Smooth muscle cell (in vitro differentiated cells): ENCODE measurements around the gene CMKLR1. TPM values are rescaled to one million over a fixed set of nuclear protein-coding genes. Genes with fewer than 3 reads are reported as not detected.

ENCODE experiments used
- DNase-seq: peaks from one replicate; lab custom pipeline; 2025; ENCODE audit not compliant: unreplicated experiment; lab: John Stamatoyannopoulos, UW
- H2AFZ ChIP-seq: fragments of 200-600 bp; sonication (generic); 2 replicates; pipeline ENCODE4 v1.6.0; 2016; ENCODE audit warnings: antibody characterized with exemption, low read depth, mild to moderate bottlenecking
- H3F3A ChIP-seq: fragments of 200-600 bp; sonication (generic); 2 replicates; pipeline ENCODE4 v1.6.0; 2017; ENCODE audit warnings: antibody characterized with exemption, low read depth
- H3K27ac ChIP-seq: fragments of 200-600 bp; sonication (generic); 2 replicates; pipeline ENCODE4 v1.5.1; 2016; ENCODE audit warnings: low read depth, mild to moderate bottlenecking
- H3K27me3 ChIP-seq: fragments of 200-600 bp; sonication (generic); 2 replicates; pipeline ENCODE4 v1.6.1; 2016; ENCODE audit warnings: low read depth, mild to moderate bottlenecking
- H3K36me3 ChIP-seq: fragments of 200-600 bp; sonication (generic); 2 replicates; pipeline ENCODE4 v1.5.1; 2016; ENCODE audit warnings: low read depth
- H3K4me1 ChIP-seq: fragments of 200-600 bp; sonication (generic); 2 replicates; pipeline ENCODE4 v1.5.1; 2016; ENCODE audit warnings: low read depth
- H3K4me2 ChIP-seq: fragments of 200-600 bp; sonication (generic); 2 replicates; pipeline ENCODE4 v1.6.0; 2016; ENCODE audit warnings: mild to moderate bottlenecking
- H3K4me3 ChIP-seq: fragments of 200-600 bp; sonication (generic); 2 replicates; pipeline ENCODE4 v1.5.1; 2016; ENCODE audit warnings: mild to moderate bottlenecking
- H3K79me2 ChIP-seq: fragments of 200-600 bp; sonication (generic); 2 replicates; pipeline ENCODE4 v1.6.0; 2016; ENCODE audit warnings: low read depth, mild to moderate bottlenecking
- H3K9ac ChIP-seq: fragments of 200-600 bp; sonication (generic); 2 replicates; pipeline ENCODE4 v1.6.0; 2016; ENCODE audit warnings: low read depth
- H3K9me3 ChIP-seq: fragments of 200-600 bp; sonication (generic); replicated peaks from 2 replicates; pipeline ENCODE4 v1.5.1; 2016; ENCODE audit warnings: low read depth
- H4K20me1 ChIP-seq: fragments of 200-600 bp; sonication (generic); 2 replicates; pipeline ENCODE4 v1.6.0; 2016; ENCODE audit warnings: low read depth
- WGBS: methylation state at CpG from one replicate; pipeline ENCODE4 v1.1.7; 2016; ENCODE audit warnings: low lambda C conversion rate; 5-methylcytosine and 5-hydroxymethylcytosine counted together
- polyA plus RNA-seq: library from polyadenylated mRNA; unstranded; fragments of >200 nt; fragmentation: Nextera tagmentation; extraction: Ambion mirVana; gene quantifications from 2 replicates; pipeline ENCODE4 v1.2.1, GENCODE V29; 2016
- total RNA-seq: library from RNA; depleted of rRNA; stranded (reverse); fragments of >200 nt; gene quantifications from 2 replicates; pipeline ENCODE4 v1.2.3, GENCODE V29; 2014
- TF ChIP-seq, protein P1 (sequence below): fragments of 200-600 bp; sonication (generic); IDR thresholded peaks from 2 replicates; pipeline ENCODE4 v1.5.1; 2017; ENCODE audit warnings: borderline replicate concordance, mild to moderate bottlenecking, antibody characterized with exemption; ENCODE audit not compliant: insufficient read depth, poor library complexity, severe bottlenecking

Gene CMKLR1
- total and polyA plus RNA-seq, 2 experiments from 2014 or later, result 179 to 294 TPM

- Histone ChIP-seq H4K20me1 (peaks cover 59% of the 10 kb centered on the region), H3K36me3 (no peaks in the 10 kb centered on the region), H3F3A (peaks cover 24% of the 10 kb centered on the region), H3K27ac (peak overlapping the region; percentile 12), H3K4me1 (peaks cover 7% of the 10 kb centered on the region), H3K9me3 (no peaks in the 10 kb centered on the region), H3K4me3 (no peak overlapping the region), H3K79me2 (peaks cover 84% of the 10 kb centered on the region), H3K9ac (no peak overlapping the region), H3K4me2 (no peak overlapping the region), H2AFZ (no peak overlapping the region), H3K27me3 (no peaks in the 10 kb centered on the region)
- WGBS, result 74% methylated on average over 2 of the region's 2 CpGs
- DNase-seq, result no peak
- TF ChIP-seq, protein P1, sequence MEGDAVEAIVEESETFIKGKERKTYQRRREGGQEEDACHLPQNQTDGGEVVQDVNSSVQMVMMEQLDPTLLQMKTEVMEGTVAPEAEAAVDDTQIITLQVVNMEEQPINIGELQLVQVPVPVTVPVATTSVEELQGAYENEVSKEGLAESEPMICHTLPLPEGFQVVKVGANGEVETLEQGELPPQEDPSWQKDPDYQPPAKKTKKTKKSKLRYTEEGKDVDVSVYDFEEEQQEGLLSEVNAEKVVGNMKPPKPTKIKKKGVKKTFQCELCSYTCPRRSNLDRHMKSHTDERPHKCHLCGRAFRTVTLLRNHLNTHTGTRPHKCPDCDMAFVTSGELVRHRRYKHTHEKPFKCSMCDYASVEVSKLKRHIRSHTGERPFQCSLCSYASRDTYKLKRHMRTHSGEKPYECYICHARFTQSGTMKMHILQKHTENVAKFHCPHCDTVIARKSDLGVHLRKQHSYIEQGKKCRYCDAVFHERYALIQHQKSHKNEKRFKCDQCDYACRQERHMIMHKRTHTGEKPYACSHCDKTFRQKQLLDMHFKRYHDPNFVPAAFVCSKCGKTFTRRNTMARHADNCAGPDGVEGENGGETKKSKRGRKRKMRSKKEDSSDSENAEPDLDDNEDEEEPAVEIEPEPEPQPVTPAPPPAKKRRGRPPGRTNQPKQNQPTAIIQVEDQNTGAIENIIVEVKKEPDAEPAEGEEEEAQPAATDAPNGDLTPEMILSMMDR, result no peak
Observed at GRCh38 chr12:108319277-108320234, 19.6 kb downstream of the CMKLR1 start.

DNA sequence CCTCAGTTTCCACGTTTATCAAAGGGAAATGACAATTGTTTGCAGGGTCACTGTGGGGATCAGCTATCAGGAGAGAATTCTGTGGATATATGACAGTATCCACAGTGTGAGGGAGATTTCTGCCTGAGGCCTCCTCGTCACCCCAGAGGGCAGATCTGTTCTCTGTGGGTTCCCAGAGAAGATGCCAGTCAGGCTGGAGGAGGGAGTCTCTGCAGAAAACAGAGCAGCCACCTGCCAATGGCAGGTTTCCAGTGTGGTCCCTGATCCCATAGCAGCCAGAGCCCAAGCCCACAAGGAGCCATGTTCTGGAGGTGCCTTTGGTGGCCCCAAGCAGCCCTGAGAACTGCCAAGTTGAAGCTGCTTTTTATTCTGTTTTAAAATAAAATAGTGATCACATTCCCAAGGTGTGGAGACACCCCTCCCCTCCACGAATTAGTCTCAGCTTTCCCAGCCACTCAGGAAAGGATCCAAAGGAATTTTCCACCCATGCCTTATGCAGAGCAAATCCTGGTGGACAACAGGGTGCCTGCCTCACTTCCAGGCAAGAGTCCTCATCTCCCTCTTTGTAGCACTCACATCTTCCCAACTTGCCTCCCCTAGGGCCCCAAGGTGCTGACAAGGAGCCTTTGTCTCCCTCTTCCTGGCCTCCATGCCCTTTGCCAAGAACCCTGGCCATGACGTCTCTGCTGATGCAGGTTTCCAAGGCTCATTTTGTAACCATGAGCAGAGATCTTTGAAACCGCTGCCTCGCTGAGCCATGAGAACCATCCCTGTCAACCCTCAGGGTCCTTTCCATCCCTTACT, 20.4 kb downstream of the CMKLR1 start:
- H3K4me1 ChIP-seq, result peaks cover 7% of the 10 kb centered on the region
- H3K27me3 ChIP-seq, result no peaks in the 10 kb centered on the region
- H2AFZ ChIP-seq, result no peak overlapping the region
- no peak overlapping the region for H3K4me3 ChIP-seq
- no peak overlapping the region for H3K9ac ChIP-seq
- WGBS, result 89% methylated on average over 6 of the region's 6 CpGs
- H4K20me1 ChIP-seq, result peaks cover 50% of the 10 kb centered on the region
- DNase-seq, result no peak
- H3K4me2 ChIP-seq, result no peak overlapping the region
- H3K9me3 ChIP-seq, result no peaks in the 10 kb centered on the region
- TF ChIP-seq, protein P1, result no peak
- H3K79me2 ChIP-seq, result peaks cover 75% of the 10 kb centered on the region
- peak overlapping the region; percentile 99 for H3K27ac ChIP-seq
- H3F3A ChIP-seq, result peaks cover 33% of the 10 kb centered on the region
- H3K36me3 ChIP-seq, result no peaks in the 10 kb centered on the region

- DNase-seq, result no peak
Observed at GRCh38 chr12:108317308-108318234, 21.5 kb downstream of the CMKLR1 start.

More at GRCh38 chr12:108317308-108318234, 21.5 kb downstream of the CMKLR1 start:
- peaks cover 65% of the 10 kb centered on the region for H3K79me2 ChIP-seq
- H3K36me3 ChIP-seq, result no peaks in the 10 kb centered on the region
- 92% methylated on average over 6 of the region's 6 CpGs for WGBS
- peaks cover 39% of the 10 kb centered on the region for H4K20me1 ChIP-seq
- H3K4me3 ChIP-seq, result no peak overlapping the region
- H3K4me1 ChIP-seq, result peaks cover 7% of the 10 kb centered on the region
- H3K9me3 ChIP-seq, result no peaks in the 10 kb centered on the region
- no peak overlapping the region for H3K9ac ChIP-seq
- no peak overlapping the region for H2AFZ ChIP-seq
- no peaks in the 10 kb centered on the region for H3K27me3 ChIP-seq
- H3F3A ChIP-seq, result peaks cover 35% of the 10 kb centered on the region
- TF ChIP-seq, protein P1, result no peak
- H3K4me2 ChIP-seq, result no peak overlapping the region
- H3K27ac ChIP-seq, result peak overlapping the region; percentile 99
